ENCODE data around the gene NDUFC1.

GRCh38 chr4:139275281-139275735 lies 27.0 kb downstream of the NDUFC1 start:
- TF ChIP-seq CTCF (IDR thresholded peaks at IDR 0.05) = no peak
- TF ChIP-seq, protein P1, sequence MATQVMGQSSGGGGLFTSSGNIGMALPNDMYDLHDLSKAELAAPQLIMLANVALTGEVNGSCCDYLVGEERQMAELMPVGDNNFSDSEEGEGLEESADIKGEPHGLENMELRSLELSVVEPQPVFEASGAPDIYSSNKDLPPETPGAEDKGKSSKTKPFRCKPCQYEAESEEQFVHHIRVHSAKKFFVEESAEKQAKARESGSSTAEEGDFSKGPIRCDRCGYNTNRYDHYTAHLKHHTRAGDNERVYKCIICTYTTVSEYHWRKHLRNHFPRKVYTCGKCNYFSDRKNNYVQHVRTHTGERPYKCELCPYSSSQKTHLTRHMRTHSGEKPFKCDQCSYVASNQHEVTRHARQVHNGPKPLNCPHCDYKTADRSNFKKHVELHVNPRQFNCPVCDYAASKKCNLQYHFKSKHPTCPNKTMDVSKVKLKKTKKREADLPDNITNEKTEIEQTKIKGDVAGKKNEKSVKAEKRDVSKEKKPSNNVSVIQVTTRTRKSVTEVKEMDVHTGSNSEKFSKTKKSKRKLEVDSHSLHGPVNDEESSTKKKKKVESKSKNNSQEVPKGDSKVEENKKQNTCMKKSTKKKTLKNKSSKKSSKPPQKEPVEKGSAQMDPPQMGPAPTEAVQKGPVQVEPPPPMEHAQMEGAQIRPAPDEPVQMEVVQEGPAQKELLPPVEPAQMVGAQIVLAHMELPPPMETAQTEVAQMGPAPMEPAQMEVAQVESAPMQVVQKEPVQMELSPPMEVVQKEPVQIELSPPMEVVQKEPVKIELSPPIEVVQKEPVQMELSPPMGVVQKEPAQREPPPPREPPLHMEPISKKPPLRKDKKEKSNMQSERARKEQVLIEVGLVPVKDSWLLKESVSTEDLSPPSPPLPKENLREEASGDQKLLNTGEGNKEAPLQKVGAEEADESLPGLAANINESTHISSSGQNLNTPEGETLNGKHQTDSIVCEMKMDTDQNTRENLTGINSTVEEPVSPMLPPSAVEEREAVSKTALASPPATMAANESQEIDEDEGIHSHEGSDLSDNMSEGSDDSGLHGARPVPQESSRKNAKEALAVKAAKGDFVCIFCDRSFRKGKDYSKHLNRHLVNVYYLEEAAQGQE (IDR thresholded peaks at IDR 0.05; ENCODE audit: insufficient read depth in 1 of 2, low read depth in 2 of 2, low read length in 1 of 2) = no peak

Data from Panc1 (cell line).